Liver (tissue), 9 donors: ENCODE data around the gene PLD6. TPM values are rescaled to one million over a fixed set of nuclear protein-coding genes. Genes with fewer than 3 reads are reported as not detected.
A peak's percentile ranks its signal among the peaks of the same experiment; 100 is the strongest.

ENCODE experiments used
- DNase-seq: peaks from one replicate; pipeline ENCODE4 v3.0.0-alpha.2; 2017; ENCODE audit warnings: low spot score
- H3K27ac ChIP-seq, 2 donors: one replicate each; pipeline ENCODE4 v1.7.0; 2013; ENCODE audit warnings: inconsistent platforms in 2 of 2, low read length in 2 of 2, control low read depth in 1 of 2, low read depth in 1 of 2, mild to moderate bottlenecking in 1 of 2
- H3K27me3 ChIP-seq, 4 donors: one replicate each; pipeline versions ENCODE4 v1.6.1 to v1.7.0; 2013; ENCODE audit warnings: low read length in 3 of 4, inconsistent platforms in 1 of 4, mild to moderate bottlenecking in 1 of 4, moderate library complexity in 1 of 4; ENCODE audit not compliant: control insufficient read depth in 4 of 4, insufficient read depth in 4 of 4
- H3K36me3 ChIP-seq, 4 donors: one replicate each; pipeline versions ENCODE4 v1.6.1 to v1.7.0; 2013; ENCODE audit warnings: low read length in 3 of 4, mild to moderate bottlenecking in 3 of 4, low read depth in 1 of 4, moderate library complexity in 1 of 4; ENCODE audit not compliant: control insufficient read depth in 4 of 4, insufficient read depth in 3 of 4
- H3K4me1 ChIP-seq, 4 donors: one replicate each; pipeline versions ENCODE4 v1.6.1 to v1.7.0; 2013; ENCODE audit warnings: low read length in 3 of 4, mild to moderate bottlenecking in 3 of 4, moderate library complexity in 1 of 4; ENCODE audit not compliant: control insufficient read depth in 4 of 4, insufficient read depth in 4 of 4
- H3K4me3 ChIP-seq, 3 donors: one replicate each; pipeline versions ENCODE4 v1.6.1 to v1.7.0; 2013; ENCODE audit warnings: low read length in 3 of 3, control low read depth in 1 of 3, low read depth in 1 of 3, mild to moderate bottlenecking in 1 of 3
- H3K9ac ChIP-seq, 2 donors: one replicate each; pipeline ENCODE4 v1.7.0; 2013; ENCODE audit warnings: low read length in 2 of 2, mild to moderate bottlenecking in 2 of 2, moderate library complexity in 2 of 2, control low read depth in 1 of 2, low read depth in 1 of 2
- H3K9me3 ChIP-seq, 4 donors: one replicate each; pipeline versions ENCODE4 v1.6.1 to v1.7.0; 2013; ENCODE audit warnings: low read length in 3 of 4; ENCODE audit not compliant: control insufficient read depth in 4 of 4
- ATF3 ChIP-seq: IDR thresholded peaks from 2 replicates; pipeline ENCODE4 v1.6.1; 2016; ENCODE audit warnings: antibody characterized with exemption
- FOXA1 ChIP-seq: IDR thresholded peaks from 2 replicates; pipeline ENCODE4 v1.6.1; 2016; ENCODE audit warnings: antibody characterized with exemption
- FOXA2 ChIP-seq: IDR thresholded peaks from 2 replicates; pipeline ENCODE4 v1.6.1; 2016; ENCODE audit warnings: antibody characterized with exemption
- HNF4G ChIP-seq: IDR thresholded peaks from 2 replicates; pipeline ENCODE4 v1.6.1; 2016; ENCODE audit warnings: antibody characterized with exemption
- NR2F2 ChIP-seq: IDR thresholded peaks from 2 replicates; pipeline ENCODE4 v1.6.1; 2016; ENCODE audit warnings: antibody characterized with exemption
- RAD21 ChIP-seq, 2 donors: IDR thresholded peaks; 2 replicates each; pipeline ENCODE4 v1.6.1; 2016; ENCODE audit warnings: antibody characterized with exemption in 2 of 2, mild to moderate bottlenecking in 2 of 2
- REST ChIP-seq: IDR thresholded peaks from 2 replicates; pipeline ENCODE4 v1.6.1; 2016; ENCODE audit warnings: antibody characterized with exemption, mild to moderate bottlenecking
- RXRA ChIP-seq, 2 donors: IDR thresholded peaks; 2 replicates each; pipeline ENCODE4 v1.6.1; 2017 to 2018; ENCODE audit warnings: antibody characterized with exemption in 2 of 2, mild to moderate bottlenecking in 1 of 2
- SP1 ChIP-seq: IDR thresholded peaks from 2 replicates; pipeline ENCODE4 v1.6.1; 2018; ENCODE audit warnings: antibody characterized with exemption, mild to moderate bottlenecking
- TAF1 ChIP-seq: conservative IDR thresholded peaks from 2 replicates; pipeline ENCODE4 v1.6.1; 2016; ENCODE audit warnings: antibody characterized with exemption, mild to moderate bottlenecking
- YY1 ChIP-seq: IDR thresholded peaks from 2 replicates; pipeline ENCODE4 v1.6.1; 2016; ENCODE audit warnings: antibody characterized with exemption, mild to moderate bottlenecking
- ZBTB33 ChIP-seq: IDR thresholded peaks from 2 replicates; pipeline ENCODE4 v1.6.1; 2016; ENCODE audit warnings: antibody characterized with exemption
- WGBS: extraction: QIAGEN DNeasy Blood & Tissue Kit; methylation state at CpG from one replicate; pipeline ENCODE4 v1.1.7; 2013; 5-methylcytosine and 5-hydroxymethylcytosine counted together
- polyA plus RNA-seq, 2 donors: library from polyadenylated mRNA; stranded (reverse) in 1 of 2; unstranded in 1 of 2; fragments of 200-250 nt in 1 of 2; fragments of >200 nt in 1 of 2; fragmentation: Nextera tagmentation in 1 of 2; extraction: Ambion mirVana in 1 of 2; gene quantifications; one replicate each; pipeline versions ENCODE4 v1.2.1 to v1.2.3, GENCODE V29; 2013 to 2015
- total RNA-seq, 2 donors: library from RNA; depleted of rRNA; stranded (reverse); fragments of >200 nt; gene quantifications; one replicate each; pipeline ENCODE4 v1.2.3, GENCODE V29; 2014
- TF ChIP-seq, protein P1 (sequence below): IDR thresholded peaks from 2 replicates; pipeline ENCODE4 v1.6.1; 2016; ENCODE audit warnings: antibody characterized with exemption
- donor health status: healthy.
- donor health status: healthy.
- donor health status: healthy.
- donor health status: healthy.
- donor health status: healthy.

Gene PLD6
- total and polyA plus RNA-seq, 4 donors = 1.2 to 2.3 (median 1.5) TPM

- 86% methylated on average over 14 of the region's 14 CpGs for WGBS
- Histone ChIP-seq H3K4me1 (peaks cover 9 to 28% (median 21%) of the 10 kb centered on the region in 4 donors), H3K27ac (no peak overlapping the region), H3K36me3 (peaks cover 1 to 7% (median 4%) of the 10 kb centered on the region in 4 donors), H3K9ac (peak overlapping the region in 1 of 2 donors; percentile 28), H3K27me3 (no peaks in the 10 kb centered on the region), H3K4me3 (peak overlapping the region in 2 of 3 donors; percentile 52 to 64), H3K9me3 (no peaks in the 10 kb centered on the region)
- TF ChIP-seq SP1 = no peak
- TF ChIP-seq REST = no peak
- no peak for TF ChIP-seq NR2F2
- TF ChIP-seq HNF4G = no peak
- no peak for TF ChIP-seq FOXA1
- TF ChIP-seq ATF3 = no peak
- no peak for TF ChIP-seq TAF1
- TF ChIP-seq ZBTB33 = no peak
- TF ChIP-seq, protein P1, sequence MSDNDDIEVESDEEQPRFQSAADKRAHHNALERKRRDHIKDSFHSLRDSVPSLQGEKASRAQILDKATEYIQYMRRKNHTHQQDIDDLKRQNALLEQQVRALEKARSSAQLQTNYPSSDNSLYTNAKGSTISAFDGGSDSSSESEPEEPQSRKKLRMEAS = no peak
- no peak for TF ChIP-seq YY1
- TF ChIP-seq RAD21 (IDR thresholded peaks at IDR 0.05) = no peak
- TF ChIP-seq FOXA2 = no peak
- DNase-seq = no peak
Observed at GRCh38 chr17:17204635-17205231, 1.4 kb downstream of the PLD6 start.

- Histone ChIP-seq H3K4me1 (peaks cover 9 to 28% (median 21%) of the 10 kb centered on the region in 4 donors), H3K27ac (peak overlapping the region in 1 of 2 donors; percentile 13), H3K4me3 (no peak overlapping the region), H3K9me3 (no peaks in the 10 kb centered on the region), H3K27me3 (no peaks in the 10 kb centered on the region), H3K9ac (no peak overlapping the region), H3K36me3 (peaks cover 1 to 7% (median 4%) of the 10 kb centered on the region in 4 donors)
- TF ChIP-seq RXRA (IDR thresholded peaks at IDR 0.05) (peak; percentile 81 to 84), REST (no peak), NR2F2 (peak; percentile 73)
- 53% methylated on average over 15 of the region's 15 CpGs for WGBS
- no peak for DNase-seq
Observed at GRCh38 chr17:17204041-17204591, 2.0 kb downstream of the PLD6 start.
